Measurements from ENCODE around the gene NFS1. TPM values are rescaled to one million over a fixed set of nuclear protein-coding genes. Genes with fewer than 3 reads are reported as not detected.

Gene NFS1
- total and polyA plus RNA-seq, 2 of the 4 experiments (the other 2 are of a cell fraction), result 16.5 to 35.6 TPM

GRCh38 chr20:35715652-35716051 lies 16.5 kb upstream of the NFS1 start:
- Histone ChIP-seq H4K20me1 (ENCODE audit: insufficient read depth, low read length) (peaks cover 92% of the 10 kb centered on the region), H3K23ac (ENCODE audit: low read depth, low read length) (no peak overlapping the region), H3K4me1 (ENCODE audit: control insufficient read depth, insufficient read depth, low read length) (no peaks in the 10 kb centered on the region), H3K4me3 (ENCODE audit: insufficient read depth, low read depth, low read length) (no peak overlapping the region), H2BK15ac (ENCODE audit: low read depth, low read length) (no peak overlapping the region), H3K9ac (ENCODE audit: low read depth, low read length) (no peak overlapping the region), H4K5ac (ENCODE audit: low read depth, low read length) (no peak overlapping the region), H2BK5ac (ENCODE audit: low read depth, low read length, poor library complexity, severe bottlenecking) (no peak overlapping the region), H3K27ac (ENCODE audit: insufficient read depth, low read length) (no peak overlapping the region), H2AFZ (replicated peaks; ENCODE audit: low read length, poor library complexity) (no peak overlapping the region), H4K91ac (ENCODE audit: insufficient read depth, low read depth, low read length) (no peak overlapping the region), H3K4ac (ENCODE audit: low read depth, low read length) (no peak overlapping the region), H3K27me3 (ENCODE audit: control insufficient read depth, insufficient read depth, low read length) (no peaks in the 10 kb centered on the region), H3K9me1 (ENCODE audit: insufficient read depth, low read length) (peaks cover 9% of the 10 kb centered on the region), H3K56ac (ENCODE audit: extremely low read depth, insufficient read depth, low read length) (no peak overlapping the region), H2BK120ac (ENCODE audit: low read depth, low read length) (no peak overlapping the region), H2AK5ac (ENCODE audit: low read depth, low read length) (no peak overlapping the region), H3K9me3 (ENCODE audit: control insufficient read depth, insufficient read depth, low read length) (no peaks in the 10 kb centered on the region), H3K18ac (ENCODE audit: low read depth, low read length) (no peak overlapping the region), H2AK9ac (replicated peaks; ENCODE audit: low read depth, low read length, poor library complexity) (no peak overlapping the region), H3K79me1 (ENCODE audit: low read depth in 1 of 2, low read length in 2 of 2) (peaks cover 32 to 75% of the 10 kb centered on the region in 2 experiments), H4K8ac (ENCODE audit: low read depth in 2 of 2, low read length in 2 of 2) (no peak overlapping the region), H3K4me2 (ENCODE audit: low read depth, low read length) (no peak overlapping the region), H3K14ac (replicated peaks; ENCODE audit: low read depth, low read length) (no peak overlapping the region), H3K36me3 (ENCODE audit: control insufficient read depth, insufficient read depth, low read length) (peaks cover 81% of the 10 kb centered on the region), H2BK20ac (ENCODE audit: low read depth, low read length) (no peak overlapping the region)
- POLR2A ChIA-PET (ENCODE audit: unreplicated experiment), result no interaction called here
- no peak for ATAC-seq (ENCODE audit: low read depth)
- dilution Hi-C loops (cut with HindIII; ENCODE audit: low sequenced_read_pairs, unreplicated experiment), result no loop called here
- DNase-seq, result no peak
- BruUV-seq (replicated peaks), result no TSS peak
- TF ChIP-seq RFX5 (IDR thresholded peaks at IDR 0.05; ENCODE audit: low read depth, low read length), result no peak
- no peak for TF ChIP-seq CHD1 (IDR thresholded peaks at IDR 0.05; ENCODE audit: low read depth, low read length)
- TF ChIP-seq SMC3 (IDR thresholded peaks at IDR 0.05; ENCODE audit: low read depth, low read length), result no peak
- TF ChIP-seq NFE2L2 (IDR thresholded peaks at IDR 0.05; ENCODE audit: low read depth, low read length), result no peak
- TF ChIP-seq CEBPB (IDR thresholded peaks at IDR 0.05; ENCODE audit: low read depth, low read length), result no peak
- no peak for TF ChIP-seq POLR2A (IDR thresholded peaks at IDR 0.05; ENCODE audit: low read depth, low read length)
- TF ChIP-seq RAD21 (IDR thresholded peaks at IDR 0.05; ENCODE audit: low read length), result no peak
- no peak for TF ChIP-seq FOS (IDR thresholded peaks at IDR 0.05; ENCODE audit: low read depth, low read length)
- TF ChIP-seq, protein P1, sequence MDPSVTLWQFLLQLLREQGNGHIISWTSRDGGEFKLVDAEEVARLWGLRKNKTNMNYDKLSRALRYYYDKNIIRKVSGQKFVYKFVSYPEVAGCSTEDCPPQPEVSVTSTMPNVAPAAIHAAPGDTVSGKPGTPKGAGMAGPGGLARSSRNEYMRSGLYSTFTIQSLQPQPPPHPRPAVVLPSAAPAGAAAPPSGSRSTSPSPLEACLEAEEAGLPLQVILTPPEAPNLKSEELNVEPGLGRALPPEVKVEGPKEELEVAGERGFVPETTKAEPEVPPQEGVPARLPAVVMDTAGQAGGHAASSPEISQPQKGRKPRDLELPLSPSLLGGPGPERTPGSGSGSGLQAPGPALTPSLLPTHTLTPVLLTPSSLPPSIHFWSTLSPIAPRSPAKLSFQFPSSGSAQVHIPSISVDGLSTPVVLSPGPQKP (IDR thresholded peaks at IDR 0.05; ENCODE audit: borderline replicate concordance, low read depth, low read length), result no peak
- TF ChIP-seq RCOR1 (IDR thresholded peaks at IDR 0.05; ENCODE audit: insufficient replicate concordance, low read length), result no peak
- TF ChIP-seq MAFK (IDR thresholded peaks at IDR 0.05; ENCODE audit: low read depth, low read length), result no peak
- no peak for TF ChIP-seq BHLHE40 (IDR thresholded peaks at IDR 0.05; ENCODE audit: low read depth, low read length)
- no peak for TF ChIP-seq MAZ (IDR thresholded peaks at IDR 0.05; ENCODE audit: borderline replicate concordance, low read depth, low read length)
- intact Hi-C loops (cut with micrococcal nuclease), result no loop called here
- in situ Hi-C loops (cut with MboI; ENCODE audit: low sequenced_read_pairs), result no loop called here
- WGBS, 2 experiments (ENCODE audit: extremely low coverage in 2 of 2, insufficient read length in 1 of 2), result no CpG with 5 or more reads among the region's 2 CpGs
- CTCF ChIA-PET, result interaction anchor here (0.7 kb wide), 1 partner anchor 18 kb away, joined by 3 read pairs; no protein-coding TSS in a partner anchor
